ENCODE results near the gene GAS7.

GAS7 gene

GRCh38 chr17:10186771-10187410, 11.5 kb downstream of the GAS7 start:
- Histone ChIP-seq H3K27me3 (ENCODE audit: control insufficient read depth, insufficient read depth, low read length) (no peaks in the 10 kb centered on the region), H3K36me3 (ENCODE audit: control insufficient read depth, insufficient read depth, low read length) (no peaks in the 10 kb centered on the region), H3K4me1 (ENCODE audit: control insufficient read depth, insufficient read depth, low read length) (peaks cover 26% of the 10 kb centered on the region), H3K9ac (ENCODE audit: low read length) (no peak overlapping the region), H3K4me3 (ENCODE audit: low read depth, low read length) (no peak overlapping the region), H3K9me3 (ENCODE audit: control insufficient read depth, insufficient read depth, low read depth, low read length) (no peaks in the 10 kb centered on the region), H3K27ac (ENCODE audit: low read depth, low read length) (no peak overlapping the region)

DNA sequence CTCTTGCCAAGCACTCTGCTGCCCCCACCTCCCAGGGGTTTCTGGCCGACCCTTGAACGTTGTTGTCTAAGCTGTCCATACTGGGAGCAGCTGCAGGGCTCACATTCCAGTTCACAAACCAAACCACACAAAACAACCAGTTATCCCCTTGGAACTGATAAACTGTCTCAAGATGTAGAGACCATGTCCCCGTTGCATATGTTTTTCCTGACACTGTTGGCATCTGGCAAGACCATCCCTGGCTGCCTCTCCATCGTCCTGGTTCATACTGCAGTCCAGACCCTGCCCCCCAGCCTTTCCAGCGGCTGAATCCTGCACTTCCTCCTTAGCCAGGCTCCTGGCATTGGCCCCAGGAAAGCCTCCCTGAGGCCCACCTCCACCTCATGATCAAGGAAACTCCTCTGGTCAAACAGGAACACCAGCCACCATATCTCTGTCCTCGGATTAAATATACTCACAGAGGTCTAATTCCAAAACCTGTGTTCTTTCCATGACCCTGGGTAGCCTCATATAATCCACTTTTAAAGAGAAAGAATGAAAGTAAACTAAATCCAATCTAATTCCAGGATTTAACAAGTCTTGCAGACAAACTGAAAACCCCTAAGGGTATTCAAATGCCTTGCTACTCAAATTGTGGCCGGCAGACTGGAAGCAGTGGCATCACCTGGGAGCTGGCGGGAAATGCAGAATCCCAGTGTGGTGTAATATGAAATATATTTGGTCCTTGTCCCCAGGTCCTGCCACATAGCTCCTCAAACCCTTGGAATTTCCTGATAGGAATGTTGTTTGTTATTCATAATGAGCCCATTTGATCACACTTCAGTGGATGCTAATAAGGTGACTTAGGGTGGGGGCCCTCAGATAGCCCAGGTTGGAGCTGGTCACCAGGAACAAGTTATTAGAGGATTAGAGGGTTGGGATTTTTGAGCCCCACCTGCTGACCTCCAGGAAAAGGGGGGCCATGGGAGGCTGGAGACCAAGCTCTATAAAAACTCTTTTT, 14.2 kb downstream of the GAS7 start:
- H3K27ac ChIP-seq (ENCODE audit: low read depth, low read length), result peak overlapping the region; percentile 63; the same call in 1 of the 2 replicates
- H3K4me3 ChIP-seq (ENCODE audit: low read depth, low read length), result no peak overlapping the region
- peak overlapping the region; percentile 31 for H3K9ac ChIP-seq (ENCODE audit: low read length)

DNA sequence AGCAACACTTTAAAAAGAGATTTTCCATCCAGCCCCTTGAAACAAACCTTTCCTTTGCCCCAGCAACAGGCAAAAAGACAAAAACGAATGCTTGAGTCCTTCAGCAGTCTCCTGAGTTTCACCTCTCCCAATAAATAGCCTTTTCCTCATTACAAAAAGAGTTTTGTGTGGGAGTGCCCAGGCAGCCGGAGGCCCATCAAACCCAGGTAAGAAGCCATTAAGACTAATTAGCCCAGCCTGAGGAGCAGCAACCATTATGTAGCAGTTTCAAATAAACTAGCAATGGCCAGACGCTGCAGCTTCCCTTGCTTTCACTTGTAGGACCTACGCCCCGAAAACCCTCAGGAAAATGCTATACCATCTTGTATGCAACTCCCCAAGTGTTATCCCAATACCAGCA, 15.6 kb downstream of the GAS7 start:
- Histone ChIP-seq H3K9me3 (ENCODE audit: control insufficient read depth, insufficient read depth, low read depth, low read length) (peaks cover 3% of the 10 kb centered on the region; the same call in 1 of the 2 replicates), H3K27ac (ENCODE audit: low read depth, low read length) (no peak overlapping the region), H3K27me3 (ENCODE audit: control insufficient read depth, insufficient read depth, low read length) (no peaks in the 10 kb centered on the region), H3K9ac (ENCODE audit: low read length) (no peak overlapping the region), H3K4me1 (ENCODE audit: control insufficient read depth, insufficient read depth, low read length) (peaks cover 51% of the 10 kb centered on the region), H3K4me3 (ENCODE audit: low read depth, low read length) (no peak overlapping the region), H3K36me3 (ENCODE audit: control insufficient read depth, insufficient read depth, low read length) (no peaks in the 10 kb centered on the region)

More for the DNA sequence above, 14.2 kb downstream of the GAS7 start:
- Histone ChIP-seq H3K36me3 (ENCODE audit: control insufficient read depth, insufficient read depth, low read length) (no peaks in the 10 kb centered on the region), H3K9me3 (ENCODE audit: control insufficient read depth, insufficient read depth, low read depth, low read length) (peaks cover 3% of the 10 kb centered on the region; the same call in 1 of the 2 replicates), H3K4me1 (ENCODE audit: control insufficient read depth, insufficient read depth, low read length) (peaks cover 40% of the 10 kb centered on the region), H3K27me3 (ENCODE audit: control insufficient read depth, insufficient read depth, low read length) (no peaks in the 10 kb centered on the region)

- Histone ChIP-seq H3K9me3 (ENCODE audit: control insufficient read depth, insufficient read depth, low read depth, low read length) (peaks cover 3% of the 10 kb centered on the region; the same call in 1 of the 2 replicates), H3K4me3 (ENCODE audit: low read depth, low read length) (peak overlapping the region; percentile 41; the same call in 1 of the 2 replicates), H3K27me3 (ENCODE audit: control insufficient read depth, insufficient read depth, low read length) (no peaks in the 10 kb centered on the region), H3K9ac (ENCODE audit: low read length) (peak overlapping the region; percentile 72), H3K36me3 (ENCODE audit: control insufficient read depth, insufficient read depth, low read length) (no peaks in the 10 kb centered on the region), H3K4me1 (ENCODE audit: control insufficient read depth, insufficient read depth, low read length) (peaks cover 56% of the 10 kb centered on the region), H3K27ac (ENCODE audit: low read depth, low read length) (peak overlapping the region; percentile 55; the same call in 1 of the 2 replicates)
These were observed 19.9 kb downstream of the GAS7 start for GRCh38 chr17:10178506-10178991.

GRCh38 chr17:10177913-10178505, 20.4 kb downstream of the GAS7 start:
- peaks cover 53% of the 10 kb centered on the region for H3K4me1 ChIP-seq (ENCODE audit: control insufficient read depth, insufficient read depth, low read length)
- peak overlapping the region; percentile 55; the same call in 1 of the 2 replicates for H3K27ac ChIP-seq (ENCODE audit: low read depth, low read length)
- no peaks in the 10 kb centered on the region for H3K27me3 ChIP-seq (ENCODE audit: control insufficient read depth, insufficient read depth, low read length)
- H3K9me3 ChIP-seq (ENCODE audit: control insufficient read depth, insufficient read depth, low read depth, low read length), result peaks cover 6% of the 10 kb centered on the region
- no peaks in the 10 kb centered on the region for H3K36me3 ChIP-seq (ENCODE audit: control insufficient read depth, insufficient read depth, low read length)
- H3K4me3 ChIP-seq (ENCODE audit: low read depth, low read length), result peak overlapping the region; percentile 41; the same call in 1 of the 2 replicates
- H3K9ac ChIP-seq (ENCODE audit: low read length), result peak overlapping the region; percentile 72

DNA sequence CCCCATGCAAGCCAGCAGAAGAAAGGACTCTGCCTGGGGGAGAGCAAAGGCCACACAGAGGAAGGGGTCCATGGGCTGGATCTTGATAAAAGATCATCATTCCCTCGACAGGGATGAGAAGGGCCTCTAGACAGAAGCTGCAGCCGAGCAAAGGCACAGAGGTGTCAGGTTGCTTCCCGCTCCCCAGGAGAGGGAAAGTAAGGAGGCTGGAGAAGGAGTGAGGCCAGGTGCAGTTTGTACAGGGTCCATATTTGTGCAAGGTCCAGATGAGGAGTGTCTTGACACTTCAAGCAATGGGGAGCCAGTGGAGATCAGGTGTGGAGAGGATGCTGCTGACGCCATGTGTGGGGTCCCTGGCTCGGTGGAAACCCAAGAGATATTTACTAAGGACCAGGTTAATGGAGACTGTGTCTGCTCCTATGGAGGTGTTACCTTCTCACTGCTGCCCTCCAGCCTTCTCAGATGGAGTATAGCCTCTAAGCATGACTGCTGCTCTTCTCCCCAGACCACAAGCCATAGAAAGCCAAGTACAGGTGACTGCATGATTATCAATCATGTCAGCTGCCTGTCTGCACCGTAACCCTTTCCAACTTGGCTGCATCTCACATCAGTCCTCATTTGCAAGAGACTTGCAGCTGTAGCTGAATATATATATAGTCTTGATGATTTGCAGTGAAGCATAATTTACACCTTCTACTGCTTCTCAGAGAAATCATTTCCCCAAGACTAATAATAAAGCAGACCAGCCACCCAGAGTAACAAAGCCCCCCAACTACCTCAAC, 21.1 kb downstream of the GAS7 start:
- H3K4me3 ChIP-seq (ENCODE audit: low read depth, low read length), result no peak overlapping the region; the same call in 1 of the 2 replicates
- H3K9me3 ChIP-seq (ENCODE audit: control insufficient read depth, insufficient read depth, low read depth, low read length), result peaks cover 10% of the 10 kb centered on the region
- H3K27me3 ChIP-seq (ENCODE audit: control insufficient read depth, insufficient read depth, low read length), result no peaks in the 10 kb centered on the region
- H3K4me1 ChIP-seq (ENCODE audit: control insufficient read depth, insufficient read depth, low read length), result peaks cover 52% of the 10 kb centered on the region
- H3K9ac ChIP-seq (ENCODE audit: low read length), result peak overlapping the region; percentile 20
- H3K27ac ChIP-seq (ENCODE audit: low read depth, low read length), result peak overlapping the region; percentile 7; the same call in 1 of the 2 replicates
- no peaks in the 10 kb centered on the region for H3K36me3 ChIP-seq (ENCODE audit: control insufficient read depth, insufficient read depth, low read length)

DNA sequence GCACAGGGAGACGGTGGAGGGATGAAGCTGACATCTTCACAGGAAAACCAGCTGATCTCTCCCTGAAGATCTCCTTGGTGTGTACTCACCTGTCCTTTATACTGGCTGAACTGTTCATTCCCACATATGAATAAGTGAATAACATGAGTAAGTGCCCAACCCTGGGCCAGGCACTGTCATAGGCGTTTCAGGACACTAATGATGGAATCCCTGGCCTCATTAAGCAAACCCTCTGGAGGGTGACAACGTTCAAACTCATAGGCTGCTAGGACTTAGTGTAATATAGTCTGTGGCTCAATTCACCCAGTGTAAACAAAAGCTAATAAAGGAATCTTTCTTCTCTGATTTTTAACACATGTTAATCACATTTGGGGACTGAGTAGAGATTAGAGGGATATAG, 24.5 kb downstream of the GAS7 start:
- H3K9ac ChIP-seq (ENCODE audit: low read length), result no peak overlapping the region
- H3K4me1 ChIP-seq (ENCODE audit: control insufficient read depth, insufficient read depth, low read length), result peaks cover 49% of the 10 kb centered on the region
- no peak overlapping the region for H3K27ac ChIP-seq (ENCODE audit: low read depth, low read length)
- peaks cover 7% of the 10 kb centered on the region for H3K9me3 ChIP-seq (ENCODE audit: control insufficient read depth, insufficient read depth, low read depth, low read length)
- H3K27me3 ChIP-seq (ENCODE audit: control insufficient read depth, insufficient read depth, low read length), result no peaks in the 10 kb centered on the region
- no peak overlapping the region for H3K4me3 ChIP-seq (ENCODE audit: low read depth, low read length)
- H3K36me3 ChIP-seq (ENCODE audit: control insufficient read depth, insufficient read depth, low read length), result no peaks in the 10 kb centered on the region

GRCh38 chr17:10172778-10173177, 25.6 kb downstream of the GAS7 start:
- Histone ChIP-seq H3K27me3 (ENCODE audit: control insufficient read depth, insufficient read depth, low read length) (no peaks in the 10 kb centered on the region), H3K27ac (ENCODE audit: low read depth, low read length) (no peak overlapping the region), H3K4me3 (ENCODE audit: low read depth, low read length) (no peak overlapping the region), H3K9me3 (ENCODE audit: control insufficient read depth, insufficient read depth, low read depth, low read length) (peaks cover 7% of the 10 kb centered on the region), H3K36me3 (ENCODE audit: control insufficient read depth, insufficient read depth, low read length) (no peaks in the 10 kb centered on the region), H3K9ac (ENCODE audit: low read length) (no peak overlapping the region), H3K4me1 (ENCODE audit: control insufficient read depth, insufficient read depth, low read length) (peaks cover 38% of the 10 kb centered on the region)

DNA sequence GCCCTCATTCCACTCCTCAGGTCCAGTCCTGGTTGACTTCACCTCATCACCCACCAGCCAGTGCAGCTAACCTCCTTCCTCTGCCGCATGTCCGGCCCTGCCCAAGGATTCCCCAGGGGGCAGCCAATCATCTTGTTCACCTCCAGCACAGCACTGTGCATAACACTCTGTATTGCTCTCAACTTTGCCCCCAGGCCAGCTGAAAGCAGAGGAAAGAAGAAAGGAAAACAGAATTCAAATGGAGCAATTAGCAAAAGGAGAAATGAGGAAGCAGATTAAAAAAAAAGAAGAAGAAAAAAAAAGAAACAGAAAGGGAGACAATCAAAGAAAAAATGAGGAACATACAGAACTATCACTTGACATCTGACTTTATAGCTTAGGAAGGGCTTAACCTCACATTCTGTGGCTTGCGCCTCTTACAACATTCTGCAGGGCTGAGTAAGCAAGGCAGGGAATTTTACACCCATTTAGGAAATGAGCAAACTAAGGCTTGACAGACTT, 26.1 kb downstream of the GAS7 start:
- no peak overlapping the region for H3K9ac ChIP-seq (ENCODE audit: low read length)
- no peak overlapping the region for H3K27ac ChIP-seq (ENCODE audit: low read depth, low read length)
- peaks cover 7% of the 10 kb centered on the region for H3K9me3 ChIP-seq (ENCODE audit: control insufficient read depth, insufficient read depth, low read depth, low read length)
- peaks cover 33% of the 10 kb centered on the region for H3K4me1 ChIP-seq (ENCODE audit: control insufficient read depth, insufficient read depth, low read length)
- H3K27me3 ChIP-seq (ENCODE audit: control insufficient read depth, insufficient read depth, low read length), result no peaks in the 10 kb centered on the region
- H3K36me3 ChIP-seq (ENCODE audit: control insufficient read depth, insufficient read depth, low read length), result no peaks in the 10 kb centered on the region
- H3K4me3 ChIP-seq (ENCODE audit: low read depth, low read length), result no peak overlapping the region

DNA sequence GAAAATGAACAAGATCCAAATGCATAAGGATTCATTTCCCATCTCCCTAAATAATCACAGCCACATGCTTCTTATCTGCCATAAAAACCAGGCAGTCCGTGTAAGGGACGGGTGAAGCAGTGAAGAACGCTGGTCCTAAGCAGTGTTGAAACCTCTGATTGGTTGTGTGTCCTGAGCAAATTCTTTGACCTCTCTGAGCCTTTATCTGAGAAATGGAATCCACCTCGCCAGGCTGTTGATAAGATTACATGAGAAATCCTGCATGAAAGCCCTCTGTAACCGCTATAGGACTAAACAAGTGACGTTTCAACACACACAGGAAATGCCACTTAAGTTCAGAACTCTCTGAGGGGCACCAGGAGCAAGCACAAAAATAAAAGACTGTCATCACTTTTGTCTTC, 26.8 kb downstream of the GAS7 start:
- H3K9me3 ChIP-seq (ENCODE audit: control insufficient read depth, insufficient read depth, low read depth, low read length), result peaks cover 7% of the 10 kb centered on the region
- H3K36me3 ChIP-seq (ENCODE audit: control insufficient read depth, insufficient read depth, low read length), result no peaks in the 10 kb centered on the region
- H3K27ac ChIP-seq (ENCODE audit: low read depth, low read length), result no peak overlapping the region
- no peaks in the 10 kb centered on the region for H3K27me3 ChIP-seq (ENCODE audit: control insufficient read depth, insufficient read depth, low read length)
- H3K9ac ChIP-seq (ENCODE audit: low read length), result no peak overlapping the region
- H3K4me3 ChIP-seq (ENCODE audit: low read depth, low read length), result no peak overlapping the region
- H3K4me1 ChIP-seq (ENCODE audit: control insufficient read depth, insufficient read depth, low read length), result peaks cover 26% of the 10 kb centered on the region

All from HUES6 (cell line).